Endodermal cell (in vitro differentiated cells): Measurements from ENCODE around the gene SND1. TPM values are rescaled to one million over a fixed set of nuclear protein-coding genes. Genes with fewer than 3 reads are reported as not detected.

Source experiments
- DNase-seq: peaks from one replicate; pipeline ENCODE4 v3.0.0-alpha.2; 2017
- H3K27ac ChIP-seq: 2 replicates; pipeline ENCODE4 v1.5.1; 2013; ENCODE audit warnings: mild to moderate bottlenecking, low read depth, low read length, moderate library complexity
- H3K27me3 ChIP-seq: 2 replicates; pipeline ENCODE4 v1.6.1; 2013; ENCODE audit warnings: mild to moderate bottlenecking, low read length, moderate library complexity; ENCODE audit not compliant: insufficient read depth, control insufficient read depth, poor library complexity, severe bottlenecking
- H3K36me3 ChIP-seq: 2 replicates; pipeline ENCODE4 v1.7.0; 2013; ENCODE audit warnings: mild to moderate bottlenecking, low read length, moderate library complexity; ENCODE audit not compliant: control insufficient read depth, insufficient read depth
- H3K4me1 ChIP-seq: one replicate; pipeline ENCODE4 v1.7.0; 2013; ENCODE audit warnings: low read length; ENCODE audit not compliant: control insufficient read depth, insufficient read depth
- H3K4me3 ChIP-seq: 2 replicates; pipeline ENCODE4 v1.5.1; 2013; ENCODE audit warnings: mild to moderate bottlenecking, low read length, moderate library complexity
- H3K9ac ChIP-seq: 2 replicates; pipeline ENCODE4 v1.6.1; 2013; ENCODE audit warnings: mild to moderate bottlenecking, low read length, moderate library complexity; ENCODE audit not compliant: poor library complexity, severe bottlenecking; ENCODE audit errors: extremely low read depth
- H3K9me3 ChIP-seq: 2 replicates; pipeline ENCODE4 v1.6.1; 2013; ENCODE audit warnings: mild to moderate bottlenecking, low read length, moderate library complexity; ENCODE audit not compliant: control insufficient read depth
- H3K27ac Mint-ChIP-seq: 2 replicates; pipeline ENCODE4 v1.8.0; 2020; ENCODE audit warnings: mixed read lengths
- H3K27me3 Mint-ChIP-seq: 2 replicates; pipeline ENCODE4 v1.8.0; 2021; ENCODE audit warnings: mild to moderate bottlenecking, mixed read lengths; ENCODE audit not compliant: insufficient read depth
- H3K36me3 Mint-ChIP-seq: 2 replicates; pipeline ENCODE4 v1.8.0; 2020; ENCODE audit warnings: low read depth, mixed read lengths
- H3K4me1 Mint-ChIP-seq: 2 replicates; pipeline ENCODE4 v1.8.0; 2020; ENCODE audit warnings: mixed read lengths
- H3K4me3 Mint-ChIP-seq: 2 replicates; pipeline ENCODE4 v1.8.0; 2020; ENCODE audit warnings: mild to moderate bottlenecking, moderate library complexity, mixed read lengths
- H3K9me3 Mint-ChIP-seq: 2 replicates; pipeline ENCODE4 v1.8.0; 2020; ENCODE audit warnings: mild to moderate bottlenecking, mixed read lengths
- WGBS, 2 experiments: methylation state at CpG; one replicate each; pipeline versions ENCODE4 v1.1.5 to v1.1.7; 2013; ENCODE audit warnings: missing lambda C conversion rate in 2 of 2, mixed read lengths in 1 of 2; ENCODE audit not compliant: insufficient coverage in 1 of 2, insufficient read length in 1 of 2; 5-methylcytosine and 5-hydroxymethylcytosine counted together
- total RNA-seq, 2 donors: library from RNA; stranded (reverse); fragmentation: NEBNext Ultra II Directional in 1 of 2; extraction: Animal tissue kit (Norgen Biotek cat#: 25700) in 1 of 2; gene quantifications; 2 replicates in 1 of 2; 3 replicates in 1 of 2; pipeline ENCODE4 v1.2.1, GENCODE V29; 2021
- TF ChIP-seq, protein P1 (sequence below): fragments of 200-600 bp; sonication (generic); conservative IDR thresholded peaks from 2 replicates; pipeline ENCODE4 v1.5.0; 2021; ENCODE audit warnings: antibody characterized with exemption, mild to moderate bottlenecking

Gene SND1
- total RNA-seq, 2 donors from 2014 or later, result 240 to 267 TPM

DNA sequence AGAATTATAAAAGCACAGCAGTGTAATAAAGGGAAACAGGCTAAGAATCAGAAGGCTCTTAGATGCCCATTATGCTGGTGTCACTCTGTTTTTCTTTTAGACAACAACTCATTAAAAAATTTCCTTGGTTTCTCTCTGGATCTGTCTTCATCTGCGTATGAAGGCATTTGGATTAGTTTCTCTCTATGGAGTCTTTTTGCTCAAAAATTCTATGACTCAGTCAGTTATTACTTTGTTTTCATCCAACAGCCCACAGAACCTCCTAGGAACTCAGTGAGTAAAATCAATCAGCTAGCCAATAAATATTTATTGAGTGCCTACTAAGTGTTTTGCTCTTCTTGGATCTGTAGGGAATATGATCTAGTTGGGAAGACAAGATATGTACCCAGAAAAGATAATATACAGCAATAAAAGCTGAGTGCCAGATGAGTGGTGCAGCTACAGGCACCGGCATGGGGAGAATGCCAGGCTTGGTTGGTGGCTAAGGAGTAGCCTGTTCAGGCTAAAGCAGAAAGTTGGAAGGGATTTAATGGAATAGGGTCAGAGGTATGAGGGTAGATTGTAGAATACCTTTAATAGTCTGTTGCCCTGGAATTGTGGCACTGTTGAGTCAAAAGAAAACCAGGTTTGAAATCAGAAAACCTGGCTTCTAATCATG is 223.1 kb downstream of the SND1 start:
- no peaks in the 10 kb centered on the region for H3K27me3 Mint-ChIP-seq

DNA sequence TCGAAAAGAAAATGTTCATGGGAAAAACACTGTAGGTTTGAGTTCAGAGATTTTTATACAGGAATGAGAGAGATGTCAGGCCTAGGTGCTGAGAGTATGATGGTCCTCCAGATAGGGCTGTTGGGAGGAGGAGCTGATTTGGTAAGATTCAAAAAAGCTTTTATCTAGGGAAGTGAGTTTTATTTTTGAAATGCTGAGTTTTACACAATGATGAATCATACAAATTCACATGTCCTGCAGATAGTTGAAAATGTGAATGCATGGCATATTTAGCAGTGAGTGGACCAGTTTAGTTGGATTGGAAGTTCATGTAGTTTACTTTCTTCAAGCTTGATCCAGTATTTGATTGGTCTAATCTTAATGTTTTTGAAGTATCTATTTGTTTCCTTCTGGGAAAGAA is 224.4 kb downstream of the SND1 start:
- H3K36me3 ChIP-seq, result peaks cover 4% of the 10 kb centered on the region
- H3K9ac ChIP-seq, result no peak overlapping the region
- H3K4me3 ChIP-seq, result no peak overlapping the region
- H3K36me3 Mint-ChIP-seq, result no peaks in the 10 kb centered on the region
- no peaks in the 10 kb centered on the region for H3K9me3 ChIP-seq
- no peak overlapping the region for H3K27ac Mint-ChIP-seq
- H3K4me1 Mint-ChIP-seq, result peaks cover 12% of the 10 kb centered on the region
- TF ChIP-seq, protein P1, sequence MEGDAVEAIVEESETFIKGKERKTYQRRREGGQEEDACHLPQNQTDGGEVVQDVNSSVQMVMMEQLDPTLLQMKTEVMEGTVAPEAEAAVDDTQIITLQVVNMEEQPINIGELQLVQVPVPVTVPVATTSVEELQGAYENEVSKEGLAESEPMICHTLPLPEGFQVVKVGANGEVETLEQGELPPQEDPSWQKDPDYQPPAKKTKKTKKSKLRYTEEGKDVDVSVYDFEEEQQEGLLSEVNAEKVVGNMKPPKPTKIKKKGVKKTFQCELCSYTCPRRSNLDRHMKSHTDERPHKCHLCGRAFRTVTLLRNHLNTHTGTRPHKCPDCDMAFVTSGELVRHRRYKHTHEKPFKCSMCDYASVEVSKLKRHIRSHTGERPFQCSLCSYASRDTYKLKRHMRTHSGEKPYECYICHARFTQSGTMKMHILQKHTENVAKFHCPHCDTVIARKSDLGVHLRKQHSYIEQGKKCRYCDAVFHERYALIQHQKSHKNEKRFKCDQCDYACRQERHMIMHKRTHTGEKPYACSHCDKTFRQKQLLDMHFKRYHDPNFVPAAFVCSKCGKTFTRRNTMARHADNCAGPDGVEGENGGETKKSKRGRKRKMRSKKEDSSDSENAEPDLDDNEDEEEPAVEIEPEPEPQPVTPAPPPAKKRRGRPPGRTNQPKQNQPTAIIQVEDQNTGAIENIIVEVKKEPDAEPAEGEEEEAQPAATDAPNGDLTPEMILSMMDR, result no peak
- no peaks in the 10 kb centered on the region for H3K27me3 Mint-ChIP-seq
- peaks cover 3% of the 10 kb centered on the region for H3K4me1 ChIP-seq
- no peak overlapping the region for H3K4me3 Mint-ChIP-seq
- no peaks in the 10 kb centered on the region for H3K27me3 ChIP-seq
- H3K27ac ChIP-seq, result no peak overlapping the region
- no peak for DNase-seq
- H3K9me3 Mint-ChIP-seq, result no peaks in the 10 kb centered on the region
- 90 to 100% methylated on average over 1 of the region's 1 CpG for WGBS, 2 experiments

More for the DNA sequence above, 223.1 kb downstream of the SND1 start:
- no peaks in the 10 kb centered on the region for H3K27me3 ChIP-seq
- no peak overlapping the region for H3K4me3 ChIP-seq
- peaks cover 9% of the 10 kb centered on the region for H3K36me3 ChIP-seq
- H3K27ac ChIP-seq, result no peak overlapping the region
- WGBS, 2 experiments, result 84 to 100% methylated on average over 2 of the region's 2 CpGs
- Mint-ChIP-seq H3K4me3 (no peak overlapping the region), H3K4me1 (peaks cover 4% of the 10 kb centered on the region), H3K36me3 (no peaks in the 10 kb centered on the region), H3K9me3 (no peaks in the 10 kb centered on the region), H3K27ac (no peak overlapping the region)
- TF ChIP-seq, protein P1, result no peak
- peaks cover 3% of the 10 kb centered on the region for H3K4me1 ChIP-seq
- no peak overlapping the region for H3K9ac ChIP-seq
- no peaks in the 10 kb centered on the region for H3K9me3 ChIP-seq
- no peak for DNase-seq

DNA sequence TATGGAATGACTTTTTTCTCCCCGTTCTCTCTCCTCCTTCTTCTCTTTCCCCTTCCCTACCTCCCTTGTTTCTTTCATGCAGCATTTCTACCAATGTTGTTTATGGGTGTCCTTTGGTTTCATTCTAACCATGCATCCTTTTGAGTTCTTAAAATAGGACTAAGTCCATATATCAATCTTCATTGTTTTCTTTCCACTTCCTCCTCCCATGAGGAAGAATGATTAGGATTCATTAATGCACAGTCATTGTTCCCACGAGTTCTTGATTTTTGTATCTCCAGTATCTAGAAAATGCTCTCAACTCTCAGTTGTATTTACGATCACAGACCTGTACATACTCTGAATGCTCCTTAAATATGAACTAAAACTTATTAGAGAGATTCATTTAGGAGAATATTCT is 226.0 kb downstream of the SND1 start:
- H3K27ac Mint-ChIP-seq, result no peak overlapping the region
- DNase-seq, result no peak
- H3K9ac ChIP-seq, result no peak overlapping the region
- H3K4me3 Mint-ChIP-seq, result no peak overlapping the region
- WGBS, 2 experiments, result 67 to 91% methylated on average over 1 to 3 of the region's 3 CpGs
- peaks cover 5% of the 10 kb centered on the region for H3K36me3 ChIP-seq
- no peaks in the 10 kb centered on the region for H3K27me3 Mint-ChIP-seq
- no peaks in the 10 kb centered on the region for H3K36me3 Mint-ChIP-seq
- no peaks in the 10 kb centered on the region for H3K9me3 Mint-ChIP-seq
- no peak overlapping the region for H3K4me3 ChIP-seq
- TF ChIP-seq, protein P1, result no peak
- H3K9me3 ChIP-seq, result no peaks in the 10 kb centered on the region
- no peaks in the 10 kb centered on the region for H3K27me3 ChIP-seq
- H3K4me1 ChIP-seq, result peaks cover 3% of the 10 kb centered on the region
- peaks cover 11% of the 10 kb centered on the region for H3K4me1 Mint-ChIP-seq
- no peak overlapping the region for H3K27ac ChIP-seq
